OCI-LY7 (cell line): ENCODE results near the gene PPFIA3.

Experiments used
- CTCF ChIP-seq: fragments of 200-600 bp; sonication (generic); conservative IDR thresholded peaks from 2 replicates; pipeline ENCODE4 v1.5.1; 2014; ENCODE audit warnings: mild to moderate bottlenecking, antibody characterized with exemption, low read length, moderate library complexity, mixed read lengths
- EZH2phosphoT487 ChIP-seq: fragments of 200-600 bp; sonication (generic); IDR thresholded peaks from 2 replicates; pipeline ENCODE4 v1.6.1; 2018; ENCODE audit warnings: low read depth, borderline replicate concordance, mild to moderate bottlenecking, mixed run types, antibody characterized with exemption, low read length, moderate library complexity, mixed read lengths

GRCh38 chr19:49149652-49150105, 30.3 kb downstream of the PPFIA3 start:
- TF ChIP-seq CTCF = no peak
- no peak for TF ChIP-seq EZH2phosphoT487
